HepG2 (cell line): ENCODE results near the gene ZSCAN31. TPM values are rescaled to one million over a fixed set of nuclear protein-coding genes. Genes with fewer than 3 reads are reported as not detected.

ENCODE experiments used
- E2F1 ChIP-seq: sonication (generic); formaldehyde crosslinking; IDR thresholded peaks from 2 replicates; pipeline ENCODE4 v1.5.0; 2020; ENCODE audit warnings: missing genetic modification reagents
- EHMT2 ChIP-seq: fragments of 200-600 bp; sonication (generic); IDR thresholded peaks from 2 replicates; pipeline ENCODE4 v1.7.0; 2017; ENCODE audit warnings: antibody characterized with exemption, low read depth, low read length, borderline replicate concordance
- ERF ChIP-seq: IDR thresholded peaks from 2 replicates; pipeline ENCODE4 v1.6.1; 2018; ENCODE audit warnings: missing biosample characterization, missing genetic modification reagents
- HIVEP1 ChIP-seq: sonication (generic); formaldehyde crosslinking; IDR thresholded peaks from 2 replicates; pipeline ENCODE4 v1.4.0; 2020; ENCODE audit warnings: mild to moderate bottlenecking, missing genetic modification reagents
- ISL2 ChIP-seq: sonication (generic); formaldehyde crosslinking; IDR thresholded peaks from 2 replicates; pipeline ENCODE4 v1.5.0; 2020; ENCODE audit warnings: missing genetic modification reagents
- MTA1 ChIP-seq: sonication (generic); formaldehyde crosslinking; IDR thresholded peaks from 2 replicates; pipeline ENCODE4 v1.4.0; 2020; ENCODE audit warnings: missing genetic modification reagents, mild to moderate bottlenecking, borderline replicate concordance
- NFE2L2 ChIP-seq: fragments of 150-350 bp; IDR thresholded peaks from 2 replicates; pipeline ENCODE4 v1.6.1; 2014; ENCODE audit warnings: low read length
- RFX5 ChIP-seq: IDR thresholded peaks from 2 replicates; pipeline ENCODE4 v1.6.1; 2011; ENCODE audit warnings: low read depth, low read length, improper control_type of control experiment
- SKI ChIP-seq: fragments of 450-650 bp; IDR thresholded peaks from one replicate; pipeline ENCODE4 v1.6.1; 2018; ENCODE audit warnings: mild to moderate bottlenecking; ENCODE audit not compliant: partially characterized antibody
- SP5 ChIP-seq: IDR thresholded peaks from 2 replicates; pipeline ENCODE4 v1.6.1; 2016; ENCODE audit warnings: low read depth, borderline replicate concordance
- TFDP2 ChIP-seq: sonication (generic); formaldehyde crosslinking; IDR thresholded peaks from 2 replicates; pipeline ENCODE4 v1.4.0; 2020; ENCODE audit warnings: missing genetic modification reagents
- ZBTB40 ChIP-seq, 2 experiments: fragments of 450-650 bp in 1 of 2; sonication (generic) in 1 of 2; formaldehyde crosslinking in 1 of 2; IDR thresholded peaks; 2 replicates each; pipeline versions ENCODE4 v1.6.1 to v1.8.0; 2016 to 2022; ENCODE audit warnings: antibody characterized with exemption in 1 of 2, mild to moderate bottlenecking in 1 of 2, missing genetic modification reagents in 1 of 2
- ZNF33A ChIP-seq: sonication (generic); formaldehyde crosslinking; IDR thresholded peaks from 2 replicates; pipeline ENCODE4 v1.5.1; 2020; ENCODE audit warnings: missing genetic modification reagents, mild to moderate bottlenecking, moderate library complexity, borderline replicate concordance
- ZNF570 ChIP-seq: sonication (generic); formaldehyde crosslinking; IDR thresholded peaks from 2 replicates; pipeline ENCODE4 v1.4.0; 2020; ENCODE audit warnings: mild to moderate bottlenecking, missing genetic modification reagents, borderline replicate concordance
- ZNF576 ChIP-seq: sonication (generic); formaldehyde crosslinking; IDR thresholded peaks from 2 replicates; pipeline ENCODE4 v1.4.0; 2020; ENCODE audit warnings: mild to moderate bottlenecking, missing genetic modification reagents
- ZNF607 ChIP-seq: sonication (generic); formaldehyde crosslinking; IDR thresholded peaks from 2 replicates; pipeline ENCODE4 v1.5.1; 2020; ENCODE audit warnings: missing genetic modification reagents, mild to moderate bottlenecking, borderline replicate concordance
- ZNF674 ChIP-seq: sonication (generic); formaldehyde crosslinking; IDR thresholded peaks from 2 replicates; pipeline ENCODE4 v1.5.0; 2020; ENCODE audit warnings: low read depth, mild to moderate bottlenecking, missing genetic modification reagents
- polyA plus RNA-seq, 8 experiments: library from polyadenylated mRNA; depleted of rRNA in 3 of 8; stranded (reverse) in 7 of 8; unstranded in 1 of 8; fragments of >200 nt; fragmentation: Illumina TruSeq in 4 of 8; extraction: Trizol in 4 of 8; gene quantifications; 2 replicates each; pipeline versions ENCODE4 v1.2.1 to v1.2.3, GENCODE V29; 2011 to 2016; ENCODE audit warnings: low read depth in 4 of 8, missing spikeins in 1 of 8, mixed read lengths in 1 of 8; ENCODE audit not compliant: insufficient read depth in 1 of 8
- total RNA-seq, 5 experiments: library from RNA; depleted of rRNA; stranded (reverse); fragments of >200 nt; fragmentation: Illumina TruSeq; extraction: Trizol; gene quantifications; 2 replicates each; pipeline ENCODE4 v1.2.3, GENCODE V29; 2016; ENCODE audit warnings: low read depth in 1 of 5

ZSCAN31 gene
- total and polyA plus RNA-seq, 2 of the 13 experiments (the other 11 are each of a cell fraction or from before 2014, with no cell fraction given): 5.3 to 6.2 TPM

GRCh38 chr6:28354688-28355554 is 19.0 kb upstream of the ZSCAN31 start (continued):
- TF ChIP-seq ZBTB40 (IDR thresholded peaks at IDR 0.05): no peak
- no peak for TF ChIP-seq ZBTB40 (CRISPR knock-in tag; IDR thresholded peaks at IDR 0.05)
- no peak; the same call in 1 of the 2 replicates for TF ChIP-seq TFDP2 (CRISPR knock-in tag)
- TF ChIP-seq HIVEP1: no peak
- TF ChIP-seq NFE2L2: no peak
- no peak for TF ChIP-seq ZNF570 (CRISPR knock-in tag)
- no peak for TF ChIP-seq RFX5
- TF ChIP-seq E2F1 (CRISPR knock-in tag): no peak
- no peak for TF ChIP-seq EHMT2
- TF ChIP-seq ZNF33A (CRISPR knock-in tag): no peak
- no peak for TF ChIP-seq MTA1 (CRISPR knock-in tag)
- no peak for TF ChIP-seq ERF
- TF ChIP-seq ZNF576 (CRISPR knock-in tag): no peak
- no peak for TF ChIP-seq ZNF674 (CRISPR knock-in tag)
- no peak for TF ChIP-seq SKI
- TF ChIP-seq SP5: no peak
- TF ChIP-seq ZNF607 (CRISPR knock-in tag): 0 out of 2 replicates have a peak, but pooled peaks have one; percentile 47
- TF ChIP-seq ISL2 (CRISPR knock-in tag): no peak
